Inflammatory macrophage (primary cell): ENCODE measurements around the gene TAB2.
A peak's percentile ranks its signal among the peaks of the same experiment; 100 is the strongest.

Experiments used
- DNase-seq, 2 donors: peaks; one replicate each; pipeline ENCODE4 v3.0.0-alpha.2; 2020 to 2022

Gene TAB2

GRCh38 chr6:149373511-149373910 is 56.0 kb downstream of the TAB2 start:
- peak in 1 of 2 donors; percentile 16 for DNase-seq

GRCh38 chr6:149379977-149380376 is 62.5 kb downstream of the TAB2 start:
- no peak for DNase-seq

GRCh38 chr6:149380523-149380922 is 63.0 kb downstream of the TAB2 start:
- no peak for DNase-seq

GRCh38 chr6:149383371-149383770 is 65.9 kb downstream of the TAB2 start:
- DNase-seq = no peak

GRCh38 chr6:149384464-149384863 is 67.0 kb downstream of the TAB2 start:
- no peak for DNase-seq

GRCh38 chr6:149385998-149386646 is 68.6 kb downstream of the TAB2 start:
- DNase-seq = no peak

GRCh38 chr6:149387779-149388512 is 70.4 kb downstream of the TAB2 start:
- no peak for DNase-seq

GRCh38 chr6:149389509-149390297 is 72.2 kb downstream of the TAB2 start:
- DNase-seq = no peak

- no peak for DNase-seq
Observed at GRCh38 chr6:149392093-149392492, 74.6 kb downstream of the TAB2 start.

GRCh38 chr6:149392535-149392934 is 75.0 kb downstream of the TAB2 start:
- no peak for DNase-seq

- DNase-seq = no peak
Observed at GRCh38 chr6:149393002-149393679, 75.6 kb downstream of the TAB2 start.

- DNase-seq = no peak
Observed at GRCh38 chr6:149395185-149395584, 77.7 kb downstream of the TAB2 start.

GRCh38 chr6:149397384-149397783 is 79.9 kb downstream of the TAB2 start:
- DNase-seq = no peak

GRCh38 chr6:149400050-149400449 is 82.5 kb downstream of the TAB2 start, which contains the start of gene SUMO4:
Gene SUMO4, plus strand, starts transcription at chr6:149400262. Its CDS starts 130 bp downstream, at chr6:149400392.
- no peak for DNase-seq

GRCh38 chr6:149403534-149403933 is 86.0 kb downstream of the TAB2 start:
- DNase-seq = no peak

GRCh38 chr6:149405823-149406765 is 88.6 kb downstream of the TAB2 start:
- DNase-seq = peak; percentile 73 to 89

- no peak for DNase-seq
Observed at GRCh38 chr6:149409617-149410016, 92.1 kb downstream of the TAB2 start.

GRCh38 chr6:149410557-149410956 is 93.0 kb downstream of the TAB2 start:
- DNase-seq = peak; percentile 38 to 39

GRCh38 chr6:149414009-149414408 is 96.5 kb downstream of the TAB2 start:
- DNase-seq = no peak

GRCh38 chr6:149414821-149415220 is 97.3 kb downstream of the TAB2 start:
- DNase-seq = no peak

- DNase-seq = no peak
Observed at GRCh38 chr6:149419696-149420404, 102.3 kb downstream of the TAB2 start.
